A549 (cell line): ENCODE data around the gene GLIPR2.

Experiments used
- CTCF ChIP-seq: fragments of >200 bp; sonication (Bioruptor Twin); formaldehyde crosslinking; IDR thresholded peaks from 3 replicates; pipeline ENCODE4 v1.5.1; 2016
- EP300 ChIP-seq, 2 experiments: fragments of >200 bp; sonication (Bioruptor Twin); formaldehyde crosslinking; IDR thresholded peaks; 2 replicates in 1 of 2; 3 replicates in 1 of 2; pipeline ENCODE4 v1.6.1; 2016 to 2017
- ESRRA ChIP-seq: fragments of 150-350 bp; IDR thresholded peaks from 2 replicates; pipeline ENCODE4 v1.6.1; 2014; ENCODE audit warnings: mild to moderate bottlenecking, low read length, borderline replicate concordance
- POLR2A ChIP-seq: IDR thresholded peaks from 2 replicates; pipeline ENCODE4 v1.6.1; 2012; ENCODE audit warnings: mild to moderate bottlenecking, low read length
- RFX5 ChIP-seq: fragments of 450-650 bp; IDR thresholded peaks from 2 replicates; pipeline ENCODE4 v1.7.1; 2014; ENCODE audit warnings: antibody characterized with exemption, mild to moderate bottlenecking, moderate library complexity
- SMC3 ChIP-seq: fragments of >200 bp; sonication (Bioruptor Twin); formaldehyde crosslinking; IDR thresholded peaks from 3 replicates; pipeline ENCODE4 v1.6.1; 2018; ENCODE audit warnings: inconsistent platforms

GRCh38 chr9:36156116-36156515, 19.6 kb downstream of the GLIPR2 start:
- TF ChIP-seq POLR2A = no peak
- no peak for TF ChIP-seq EP300 (IDR thresholded peaks at IDR 0.05)
- TF ChIP-seq CTCF = no peak
- TF ChIP-seq RFX5 = no peak
- no peak for TF ChIP-seq ESRRA
- no peak for TF ChIP-seq SMC3
